Measurements from ENCODE around the gene GAN.

GAN gene

GRCh38 chr16:81436386-81436785 lies 121.6 kb downstream of the GAN start:
- DNase-seq: no peak

DNA sequence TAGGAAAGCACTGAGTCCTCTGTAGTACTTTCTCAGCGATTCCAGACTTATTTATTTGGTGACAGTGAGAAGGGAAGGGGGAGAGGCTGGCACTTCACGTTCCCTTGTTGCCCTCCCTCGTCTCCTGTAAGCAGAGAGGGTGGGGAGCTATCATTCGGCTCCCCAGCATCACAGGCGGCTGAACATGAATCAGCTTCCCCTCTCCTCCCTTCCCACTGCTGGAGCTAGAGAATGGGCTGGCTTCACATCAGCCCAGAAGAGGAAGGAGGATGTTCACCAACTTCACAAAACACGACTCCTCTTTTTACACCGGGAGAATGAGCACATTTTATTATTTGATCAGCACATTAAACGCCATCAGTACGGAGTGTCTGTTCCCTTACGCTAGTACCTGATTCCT lies 123.1 kb downstream of the GAN start:
- DNase-seq: no peak

All from DMS79 (cell line).